A549 (cell line): ENCODE results near the gene CABP1. TPM values are rescaled to one million over a fixed set of nuclear protein-coding genes. Genes with fewer than 3 reads are reported as not detected.

ENCODE experiments used
- ATAC-seq, 2 experiments: fragments of 200-7000 bp in 1 of 2; fragments of >200 bp in 1 of 2; cut with Nextera tagmentation in 1 of 2; cut with Tn5 transposase in 1 of 2; 3 replicates each; pipeline versions ENCODE4 v1.8.0 to v1.9.1; 2018 to 2020; ENCODE audit warnings: mild to moderate bottlenecking in 1 of 2, moderate library complexity in 1 of 2
- CTCF ChIA-PET: fragments of 300-600 bp; sonication (Branson Sonifier 250); formaldehyde crosslinking; extraction: SDS; loops from one replicate; lab custom pipeline; 2021; ENCODE audit warnings: antibody characterized with exemption, inconsistent platforms; lab: Yijun Ruan, JAX
- POLR2A ChIA-PET: fragments of 350-600 bp; formaldehyde crosslinking; extraction: SDS; loops from one replicate; lab custom pipeline; 2021; ENCODE audit warnings: antibody characterized with exemption, inconsistent platforms; lab: Yijun Ruan, JAX
- DNase-seq, 2 experiments: peaks; one replicate each; pipeline versions ENCODE4 v3.0.0 to v3.0.0-alpha.2; 2011 to 2016; ENCODE audit warnings: low read depth in 1 of 2, low spot score in 1 of 2
- FAIRE-seq: peaks from 2 replicates; lab custom pipeline; 2011; peaks lifted over from hg19 to GRCh38; lab: Jason Lieb, UNC
- H3K27ac ChIP-seq, 2 experiments: fragments of >200 bp; sonication (Bioruptor Twin); formaldehyde crosslinking; 3 replicates each; pipeline ENCODE4 v1.5.1; 2016 to 2017
- H3K4me1 ChIP-seq: fragments of >200 bp; sonication (Bioruptor Twin); formaldehyde crosslinking; 3 replicates; pipeline ENCODE4 v1.6.1; 2016
- H3K4me2 ChIP-seq: fragments of >200 bp; sonication (Bioruptor Twin); formaldehyde crosslinking; 3 replicates; pipeline ENCODE4 v1.6.1; 2016
- H3K4me3 ChIP-seq: fragments of >200 bp; sonication (Bioruptor Twin); formaldehyde crosslinking; 3 replicates; pipeline ENCODE4 v1.5.1; 2016
- H3K9me3 ChIP-seq: fragments of >200 bp; sonication (Bioruptor Twin); formaldehyde crosslinking; 3 replicates; pipeline ENCODE4 v1.6.1; 2016
- BCL3 ChIP-seq: fragments of >200 bp; sonication (Bioruptor Twin); formaldehyde crosslinking; IDR thresholded peaks from 3 replicates; pipeline ENCODE4 v1.6.1; 2016
- CBX8 ChIP-seq: fragments of 200-600 bp; sonication (generic); IDR thresholded peaks from 2 replicates; pipeline ENCODE4 v1.6.1; 2016
- CEBPB ChIP-seq, 2 experiments: fragments of >200 bp in 1 of 2; sonication (Bioruptor Twin) in 1 of 2; formaldehyde crosslinking in 1 of 2; IDR thresholded peaks; 2 replicates each; pipeline ENCODE4 v1.6.1; 2012 to 2016
- CHD4 ChIP-seq: fragments of 200-600 bp; sonication (generic); IDR thresholded peaks from 2 replicates; pipeline ENCODE4 v1.6.1; 2016; ENCODE audit warnings: antibody characterized with exemption, mild to moderate bottlenecking, borderline replicate concordance
- CTCF ChIP-seq: fragments of >200 bp; sonication (Bioruptor Twin); formaldehyde crosslinking; IDR thresholded peaks from 3 replicates; pipeline ENCODE4 v1.5.1; 2016
- E2F6 ChIP-seq: IDR thresholded peaks from 2 replicates; pipeline ENCODE4 v1.6.1; 2012; ENCODE audit warnings: low read depth, borderline replicate concordance
- EP300 ChIP-seq, 2 experiments: fragments of >200 bp; sonication (Bioruptor Twin); formaldehyde crosslinking; IDR thresholded peaks; 2 replicates in 1 of 2; 3 replicates in 1 of 2; pipeline ENCODE4 v1.6.1; 2016 to 2017
- FOSL2 ChIP-seq, 2 experiments: fragments of 450-650 bp in 1 of 2; fragments of >200 bp in 1 of 2; sonication (Bioruptor Twin) in 1 of 2; formaldehyde crosslinking; IDR thresholded peaks; 2 replicates each; pipeline versions ENCODE4 v1.5.0 to v1.6.1; 2016 to 2020; ENCODE audit warnings: mild to moderate bottlenecking in 1 of 2, moderate library complexity in 1 of 2
- FOXS1 ChIP-seq: fragments of 250-450 bp; sonication (Bioruptor Pico); IDR thresholded peaks from 2 replicates; pipeline ENCODE4 v1.5.0; 2020; ENCODE audit warnings: mild to moderate bottlenecking, moderate library complexity
- HDAC2 ChIP-seq: fragments of 200-600 bp; sonication (generic); IDR thresholded peaks from 2 replicates; pipeline ENCODE4 v1.6.1; 2016
- JUN ChIP-seq, 2 experiments: fragments of >200 bp; sonication (Bioruptor Twin); formaldehyde crosslinking; IDR thresholded peaks; 2 replicates in 1 of 2; 3 replicates in 1 of 2; pipeline ENCODE4 v1.6.1; 2016 to 2017
- KDM1A ChIP-seq: fragments of 200-600 bp; sonication (generic); IDR thresholded peaks from 2 replicates; pipeline ENCODE4 v1.6.1; 2016; ENCODE audit warnings: low read depth, mild to moderate bottlenecking
- MAFK ChIP-seq: fragments of 450-650 bp; IDR thresholded peaks from 2 replicates; pipeline ENCODE4 v1.6.1; 2014; ENCODE audit not compliant: partially characterized antibody
- MAX ChIP-seq: IDR thresholded peaks from 2 replicates; pipeline ENCODE4 v1.6.1; 2012
- POLR2A ChIP-seq: IDR thresholded peaks from 2 replicates; pipeline ENCODE4 v1.6.1; 2012; ENCODE audit warnings: mild to moderate bottlenecking, low read length
- RCOR1 ChIP-seq: fragments of 150-350 bp; IDR thresholded peaks from 2 replicates; pipeline ENCODE4 v1.6.1; 2014; ENCODE audit warnings: antibody characterized with exemption, low read length, low read depth
- RNF2 ChIP-seq: fragments of 200-600 bp; sonication (generic); IDR thresholded peaks from 2 replicates; pipeline ENCODE4 v1.6.1; 2016; ENCODE audit warnings: low read depth, mild to moderate bottlenecking, antibody characterized with exemption, moderate library complexity, borderline replicate concordance
- SMC3 ChIP-seq: fragments of >200 bp; sonication (Bioruptor Twin); formaldehyde crosslinking; IDR thresholded peaks from 3 replicates; pipeline ENCODE4 v1.6.1; 2018; ENCODE audit warnings: inconsistent platforms
- USF2 ChIP-seq: fragments of 450-650 bp; IDR thresholded peaks from 2 replicates; pipeline ENCODE4 v1.6.1; 2014; ENCODE audit warnings: antibody characterized with exemption
- ZFP36 ChIP-seq: fragments of 450-650 bp; IDR thresholded peaks from 2 replicates; pipeline ENCODE4 v1.6.1; 2014; ENCODE audit warnings: borderline replicate concordance; ENCODE audit not compliant: partially characterized antibody
- ZNF302 ChIP-seq: fragments of 250-450 bp; sonication (Bioruptor Pico); IDR thresholded peaks from 2 replicates; pipeline ENCODE4 v1.9.0; 2021; ENCODE audit warnings: inconsistent platforms, mild to moderate bottlenecking, moderate library complexity
- WGBS: methylation state at CpG from one replicate; pipeline ENCODE4 v1.1.6; 2017; ENCODE audit errors: missing lambda C conversion rate; 5-methylcytosine and 5-hydroxymethylcytosine counted together
- polyA plus RNA-seq, 4 experiments: library from polyadenylated mRNA; depleted of rRNA in 3 of 4; stranded (reverse); fragments of >200 nt; fragmentation: RNase III in 1 of 4; extraction: RNeasy Plus Mini Kit Qiagen cat#74134 plus additional on column Dnase treatment in 1 of 4; gene quantifications; 2 replicates in 3 of 4; 3 replicates in 1 of 4; pipeline ENCODE4 v1.2.3, GENCODE V29; 2011 to 2017

CABP1 gene
- polyA plus RNA-seq, 2 of the 4 experiments (the other 2 are of a cell fraction) = 0.15 to 0.22 TPM

GRCh38 chr12:120618954-120619615 is 21.3 kb upstream of the CABP1 start (continued):
- no peak for TF ChIP-seq CHD4
- no peak for TF ChIP-seq CBX8

- ATAC-seq = peak in 1 of 2 experiments; percentile 23; a peak in 1 of 6 replicates
- Histone ChIP-seq H3K27ac (no peak overlapping the region), H3K4me1 (no peaks in the 10 kb centered on the region), H3K4me3 (no peak overlapping the region), H3K9me3 (no peaks in the 10 kb centered on the region), H3K4me2 (no peak overlapping the region)
- no peak for FAIRE-seq
- no peak for DNase-seq
- TF ChIP-seq RCOR1 (no peak), USF2 (no peak), MAX (no peak), ZNF302 (no peak), HDAC2 (no peak)
- TF ChIP-seq, all 56 proteins: peak for 0
- ChIA-PET CTCF (interaction anchor here (1.5 kb wide), 2 partner anchors 26 to 29 kb away, joined by 4 read pairs; no protein-coding TSS in a partner anchor), POLR2A (no interaction called here)
- WGBS = 34% methylated on average over 2 of the region's 2 CpGs
Measured at GRCh38 chr12:120620624-120621023, 19.8 kb upstream of the CABP1 start.

GRCh38 chr12:120625557-120626419 is 14.6 kb upstream of the CABP1 start:
- no peaks in the 10 kb centered on the region for H3K9me3 ChIP-seq

More at GRCh38 chr12:120625557-120626419, 14.6 kb upstream of the CABP1 start:
- ATAC-seq (peak; percentile 70 to 88), DNase-seq (peak; percentile 83 to 89), FAIRE-seq (no peak)
- H3K4me2 ChIP-seq = peak overlapping the region; percentile 73
- 43% methylated on average over 23 of the region's 26 CpGs for WGBS
- peak overlapping the region; percentile 30; the same call in 1 of the 3 replicates for H3K4me3 ChIP-seq
- 0 out of 3 replicates have a peak, but pooled peaks cover 3% of the 10 kb centered on the region for H3K4me1 ChIP-seq
- POLR2A ChIA-PET = interaction anchor here (0.6 to 0.7 kb wide), 3 partner anchors 9 to 334 kb away, joined by 5 to 8 read pairs (median 7); no protein-coding TSS in a partner anchor
- peak overlapping the region; percentile 68 to 82 for H3K27ac ChIP-seq
- CTCF ChIA-PET = interaction anchor here (0.8 to 2.4 kb wide), 6 partner anchors 11 to 44 kb away, joined by 3 to 8 read pairs (median 3); partner anchors contain the start of genes CABP1 and POP5
- TF ChIP-seq CHD4 (peak; percentile 54; the same call in 1 of the 2 replicates), BCL3 (0 out of 3 replicates have a peak, but pooled peaks have one; percentile 27), FOXS1 (no peak), RNF2 (no peak), POLR2A (peak; percentile 80), CEBPB (IDR thresholded peaks at IDR 0.05) (no peak), MAX (peak; percentile 97), KDM1A (peak; percentile 70; the same call in 1 of the 2 replicates), MAFK (no peak), EP300 (IDR thresholded peaks at IDR 0.05) (no peak), CTCF (0 out of 3 replicates have a peak, but pooled peaks have one; percentile 17), RCOR1 (0 out of 2 replicates have a peak, but pooled peaks have one; percentile 50), FOSL2 (IDR thresholded peaks at IDR 0.05) (no peak), FOSL2 (CRISPR knock-in tag; IDR thresholded peaks at IDR 0.05) (peak; percentile 60; the same call in 1 of the 2 replicates), SMC3 (0 out of 3 replicates have a peak, but pooled peaks have one; percentile 11), USF2 (peak; percentile 93), JUN (IDR thresholded peaks at IDR 0.05) (0 out of 5 replicates have a peak, but pooled peaks of 1 of the 2 experiments have one; percentile 19), ZFP36 (no peak), E2F6 (peak; percentile 94)
- TF ChIP-seq, all 56 proteins: peak for 12
